NCI-H748 (cell line): Measurements from ENCODE around the gene HNF1A.
A peak's percentile ranks its signal among the peaks of the same experiment; 100 is the strongest.

Source experiments
- DNase-seq: peaks from one replicate; lab custom pipeline; 2025; ENCODE audit not compliant: unreplicated experiment; lab: John Stamatoyannopoulos, UW

HNF1A gene

DNA sequence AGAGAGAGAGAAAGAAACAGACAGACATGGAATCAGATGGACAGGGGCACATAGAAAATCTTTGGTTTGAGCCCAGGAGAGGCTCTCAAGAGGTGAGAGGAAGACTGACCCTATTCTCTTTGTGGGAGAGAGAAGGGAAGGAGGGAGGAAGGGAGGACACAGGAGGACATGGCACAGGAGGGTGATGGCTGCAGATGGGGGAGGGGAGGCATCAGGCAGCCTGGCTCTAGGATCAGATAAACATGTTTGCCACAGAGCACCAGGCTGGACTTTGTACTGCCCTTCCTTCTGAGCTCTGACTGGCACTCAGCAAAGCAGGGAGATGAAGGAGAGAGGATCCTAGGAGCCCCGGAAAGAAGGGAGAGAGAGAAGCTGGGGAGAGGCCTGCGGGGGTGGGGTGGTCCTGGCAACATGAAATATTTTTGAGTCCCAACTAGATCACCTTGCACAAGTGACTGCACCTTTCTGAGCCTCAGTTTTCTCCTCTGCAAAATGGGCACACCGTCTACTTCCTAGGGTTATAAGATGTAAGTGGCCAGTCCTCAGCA lies 6.1 kb downstream of the HNF1A start:
- DNase-seq: no peak

DNA sequence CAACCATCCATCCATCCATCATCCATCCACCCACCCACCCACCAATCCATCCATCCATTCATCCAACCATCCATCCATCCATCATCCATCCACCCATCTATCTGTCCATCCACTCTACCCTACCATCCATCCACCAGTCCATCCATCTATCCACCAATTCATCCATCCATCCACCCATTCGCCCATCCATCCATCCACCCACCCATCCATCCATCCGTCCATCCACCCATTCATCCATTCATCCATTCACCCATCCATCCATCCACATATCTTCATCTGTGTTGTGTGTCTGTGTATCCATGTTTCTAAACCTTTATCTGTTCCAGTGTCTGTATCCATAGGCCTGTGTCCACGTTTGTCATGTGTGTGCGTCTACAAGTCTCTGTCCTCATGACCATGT lies 9.9 kb downstream of the HNF1A start:
- DNase-seq: no peak

DNA sequence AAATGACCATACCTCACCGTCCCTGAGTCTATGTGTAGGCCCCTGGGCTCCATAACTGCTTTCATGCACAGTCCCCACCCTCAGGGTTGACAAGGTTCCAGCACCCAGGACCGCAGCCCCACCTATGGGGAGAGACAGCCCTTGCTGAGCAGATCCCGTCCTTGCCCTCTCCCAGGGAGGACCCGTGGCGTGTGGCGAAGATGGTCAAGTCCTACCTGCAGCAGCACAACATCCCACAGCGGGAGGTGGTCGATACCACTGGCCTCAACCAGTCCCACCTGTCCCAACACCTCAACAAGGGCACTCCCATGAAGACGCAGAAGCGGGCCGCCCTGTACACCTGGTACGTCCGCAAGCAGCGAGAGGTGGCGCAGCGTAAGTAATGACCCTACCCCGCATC lies 10.3 kb downstream of the HNF1A start:
- no peak for DNase-seq

DNA sequence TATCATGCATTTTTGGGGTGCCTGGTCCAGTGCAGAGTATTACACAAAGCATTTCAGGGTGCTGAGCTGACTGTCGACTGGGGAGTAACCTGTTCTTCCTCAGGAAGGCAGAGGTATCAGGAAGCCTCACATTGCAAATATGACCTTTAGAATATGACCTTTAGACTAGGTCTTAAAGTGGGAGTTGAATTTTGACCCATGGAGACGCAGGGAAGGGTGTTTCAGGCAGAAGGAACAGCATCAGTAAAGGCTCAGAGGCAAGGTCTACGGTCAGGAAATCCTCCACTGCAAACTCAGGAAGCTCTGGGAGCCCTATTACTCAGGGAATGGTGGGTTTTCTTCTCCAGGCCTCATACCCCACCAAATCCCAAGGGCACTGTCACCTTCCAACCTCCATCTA lies 11.3 kb downstream of the HNF1A start:
- DNase-seq: no peak

DNA sequence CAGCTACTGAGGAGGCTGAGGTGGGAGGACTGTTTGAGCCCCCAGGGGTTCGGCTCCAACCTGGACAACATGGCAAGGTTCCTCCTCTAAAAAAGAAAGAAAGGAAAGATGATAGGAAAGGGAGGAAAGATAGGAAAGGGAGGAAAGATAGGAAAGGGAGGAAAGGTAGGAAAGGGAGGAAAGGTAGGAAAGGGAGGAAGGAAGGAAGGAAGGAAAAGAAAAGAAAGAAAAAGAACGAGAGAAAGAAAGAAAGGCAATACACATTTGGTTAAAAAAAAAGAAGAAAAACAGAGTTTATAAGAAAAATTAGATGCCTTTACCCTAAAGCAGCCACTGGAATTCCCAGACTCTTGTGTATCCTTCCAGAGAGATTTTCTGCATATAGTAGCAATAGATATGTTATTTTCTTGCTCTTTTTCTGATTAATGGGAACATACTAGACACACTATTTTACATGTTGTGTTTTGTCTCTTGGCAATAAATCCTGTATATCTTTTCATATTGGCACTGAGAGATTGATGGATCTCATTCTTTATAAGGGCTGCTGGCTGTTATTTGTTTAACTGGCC lies 12.2 kb downstream of the HNF1A start:
- no peak for DNase-seq

DNA sequence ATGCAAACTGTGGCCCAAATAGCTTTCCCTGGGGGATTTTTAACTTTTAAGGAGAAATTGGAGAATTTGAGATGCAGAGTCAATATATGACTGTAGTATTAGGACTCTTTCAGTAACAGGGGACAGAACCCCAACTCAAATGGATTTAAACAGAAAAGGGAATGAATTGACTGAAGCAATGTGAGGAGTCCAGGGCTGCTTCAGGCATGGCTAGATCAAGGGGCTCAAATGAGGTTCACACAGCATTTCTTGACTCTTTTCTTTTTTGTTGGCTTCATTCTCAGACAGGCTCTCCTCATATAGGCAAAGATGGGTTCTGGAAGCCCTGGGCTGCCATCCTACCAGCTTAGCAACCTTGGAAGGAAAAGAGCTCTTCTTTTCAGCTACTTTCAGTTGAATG lies 13.6 kb downstream of the HNF1A start:
- DNase-seq: no peak

DNA sequence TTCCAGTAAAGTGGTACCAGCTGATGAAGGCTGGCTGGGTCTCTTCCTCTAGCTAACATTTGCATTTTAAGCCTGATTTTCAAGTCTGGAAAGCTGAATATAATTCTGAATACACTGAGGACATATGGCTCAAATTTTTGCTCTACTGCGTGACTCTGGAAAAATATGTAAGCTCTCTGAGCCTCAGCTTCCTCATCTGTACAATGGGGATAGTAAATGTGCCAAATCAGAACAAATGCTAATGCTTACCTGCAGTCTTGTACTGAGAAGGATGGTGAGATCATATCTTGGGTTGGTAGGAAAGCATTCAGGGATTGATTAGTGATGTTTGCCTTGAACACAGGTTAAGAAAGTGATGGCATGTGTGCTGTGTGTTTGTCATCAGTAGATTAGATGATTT lies 14.6 kb downstream of the HNF1A start:
- no peak for DNase-seq

DNA sequence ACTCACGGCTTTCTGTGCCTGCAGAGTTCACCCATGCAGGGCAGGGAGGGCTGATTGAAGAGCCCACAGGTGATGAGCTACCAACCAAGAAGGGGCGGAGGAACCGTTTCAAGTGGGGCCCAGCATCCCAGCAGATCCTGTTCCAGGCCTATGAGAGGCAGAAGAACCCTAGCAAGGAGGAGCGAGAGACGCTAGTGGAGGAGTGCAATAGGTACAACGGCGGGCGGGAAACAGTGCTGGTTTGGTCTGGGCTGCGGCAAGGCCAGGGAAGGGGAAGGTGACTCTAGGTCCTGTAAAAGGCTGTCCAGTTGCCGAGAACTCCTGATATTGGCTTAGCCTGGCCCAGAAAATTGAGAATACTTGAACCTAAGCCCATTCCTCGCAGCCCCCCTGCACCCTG lies 15.2 kb downstream of the HNF1A start:
- DNase-seq: no peak

DNA sequence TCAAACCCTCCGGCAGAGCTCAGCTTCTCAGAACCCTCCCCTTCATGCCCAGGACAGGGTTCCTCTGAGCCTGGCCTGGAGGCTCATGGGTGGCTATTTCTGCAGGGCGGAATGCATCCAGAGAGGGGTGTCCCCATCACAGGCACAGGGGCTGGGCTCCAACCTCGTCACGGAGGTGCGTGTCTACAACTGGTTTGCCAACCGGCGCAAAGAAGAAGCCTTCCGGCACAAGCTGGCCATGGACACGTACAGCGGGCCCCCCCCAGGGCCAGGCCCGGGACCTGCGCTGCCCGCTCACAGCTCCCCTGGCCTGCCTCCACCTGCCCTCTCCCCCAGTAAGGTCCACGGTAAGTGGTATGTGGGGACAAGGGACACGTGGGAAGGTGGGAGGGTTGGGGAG lies 15.7 kb downstream of the HNF1A start:
- no peak for DNase-seq

DNA sequence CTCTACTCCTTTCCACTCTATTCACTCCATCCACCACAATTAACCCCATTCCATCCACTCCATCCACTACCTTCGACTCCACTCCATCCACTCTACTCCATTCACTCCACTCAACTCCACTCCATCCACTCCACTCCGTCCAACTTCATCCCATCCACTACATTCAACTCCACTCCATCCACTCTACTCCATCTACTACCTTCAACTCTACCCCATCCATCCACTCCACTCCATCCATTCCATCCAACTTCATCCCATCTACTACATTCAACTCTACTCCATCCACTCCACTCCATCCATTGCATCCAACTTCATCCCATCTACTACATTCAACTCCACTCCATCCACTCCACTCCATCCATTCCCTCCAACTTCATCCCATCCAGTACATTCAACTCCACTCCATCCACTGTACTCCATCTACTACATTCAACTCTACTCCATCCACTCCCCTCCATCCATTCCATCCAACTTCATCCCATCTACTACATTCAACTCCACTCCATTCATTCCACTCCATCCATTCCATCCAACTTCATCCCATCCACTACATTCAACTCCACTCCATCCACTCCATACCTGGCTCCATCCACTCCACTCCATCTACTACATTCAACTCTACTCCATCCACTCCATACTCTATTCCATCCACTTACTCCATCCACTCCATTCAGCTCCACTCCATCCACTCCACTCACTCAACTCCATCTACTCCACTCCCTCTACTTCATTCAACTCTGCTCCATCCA lies 16.4 kb downstream of the HNF1A start:
- DNase-seq: no peak

DNA sequence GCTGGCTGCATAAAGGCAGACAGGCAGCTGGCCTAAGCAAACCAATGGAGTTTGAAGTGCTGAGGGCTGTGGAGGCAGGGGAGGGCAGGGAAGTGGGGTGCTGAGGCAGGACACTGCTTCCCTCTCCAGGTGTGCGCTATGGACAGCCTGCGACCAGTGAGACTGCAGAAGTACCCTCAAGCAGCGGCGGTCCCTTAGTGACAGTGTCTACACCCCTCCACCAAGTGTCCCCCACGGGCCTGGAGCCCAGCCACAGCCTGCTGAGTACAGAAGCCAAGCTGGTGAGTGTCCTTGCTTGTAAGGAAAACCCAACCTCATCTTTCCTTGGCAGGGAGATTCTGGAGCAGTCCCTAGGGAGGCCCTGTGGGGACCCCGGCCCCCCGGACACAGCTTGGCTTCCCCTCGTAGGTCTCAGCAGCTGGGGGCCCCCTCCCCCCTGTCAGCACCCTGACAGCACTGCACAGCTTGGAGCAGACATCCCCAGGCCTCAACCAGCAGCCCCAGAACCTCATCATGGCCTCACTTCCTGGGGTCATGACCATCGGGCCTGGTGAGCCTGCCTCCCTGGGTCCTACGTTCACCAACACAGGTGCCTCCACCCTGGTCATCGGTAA lies 17.9 kb downstream of the HNF1A start:
- DNase-seq: no peak

DNA sequence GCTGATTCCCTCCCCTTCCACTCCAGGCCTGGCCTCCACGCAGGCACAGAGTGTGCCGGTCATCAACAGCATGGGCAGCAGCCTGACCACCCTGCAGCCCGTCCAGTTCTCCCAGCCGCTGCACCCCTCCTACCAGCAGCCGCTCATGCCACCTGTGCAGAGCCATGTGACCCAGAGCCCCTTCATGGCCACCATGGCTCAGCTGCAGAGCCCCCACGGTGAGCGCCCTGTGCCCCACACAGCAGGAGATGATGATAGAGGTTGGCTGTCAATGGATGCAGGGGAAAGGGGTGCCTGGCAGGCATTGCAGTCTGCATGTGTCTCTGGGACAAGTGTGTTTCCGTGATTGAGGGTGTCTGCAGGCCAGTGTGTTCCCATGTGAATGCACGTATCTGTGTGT lies 19.1 kb downstream of the HNF1A start:
- no peak for DNase-seq

DNA sequence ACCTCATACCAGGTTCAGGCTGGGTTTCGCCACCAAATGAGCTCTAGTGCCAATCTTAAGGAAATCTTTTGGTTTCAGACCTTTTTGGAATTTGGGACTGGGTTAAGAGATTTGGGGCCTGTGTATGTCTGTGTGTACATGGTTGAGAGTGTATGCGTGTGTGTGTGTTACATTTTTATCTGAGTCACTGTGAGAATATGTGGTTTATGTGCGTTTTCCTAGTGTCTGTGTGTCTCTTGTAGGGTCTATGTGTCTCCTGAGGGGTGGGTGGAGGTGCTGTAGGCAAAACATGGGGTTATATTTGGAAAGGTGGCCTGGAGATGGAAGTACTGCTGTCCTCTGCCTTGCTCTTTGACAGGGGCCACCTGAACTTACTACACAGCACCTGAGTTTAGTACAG lies 20.1 kb downstream of the HNF1A start:
- DNase-seq: no peak

DNA sequence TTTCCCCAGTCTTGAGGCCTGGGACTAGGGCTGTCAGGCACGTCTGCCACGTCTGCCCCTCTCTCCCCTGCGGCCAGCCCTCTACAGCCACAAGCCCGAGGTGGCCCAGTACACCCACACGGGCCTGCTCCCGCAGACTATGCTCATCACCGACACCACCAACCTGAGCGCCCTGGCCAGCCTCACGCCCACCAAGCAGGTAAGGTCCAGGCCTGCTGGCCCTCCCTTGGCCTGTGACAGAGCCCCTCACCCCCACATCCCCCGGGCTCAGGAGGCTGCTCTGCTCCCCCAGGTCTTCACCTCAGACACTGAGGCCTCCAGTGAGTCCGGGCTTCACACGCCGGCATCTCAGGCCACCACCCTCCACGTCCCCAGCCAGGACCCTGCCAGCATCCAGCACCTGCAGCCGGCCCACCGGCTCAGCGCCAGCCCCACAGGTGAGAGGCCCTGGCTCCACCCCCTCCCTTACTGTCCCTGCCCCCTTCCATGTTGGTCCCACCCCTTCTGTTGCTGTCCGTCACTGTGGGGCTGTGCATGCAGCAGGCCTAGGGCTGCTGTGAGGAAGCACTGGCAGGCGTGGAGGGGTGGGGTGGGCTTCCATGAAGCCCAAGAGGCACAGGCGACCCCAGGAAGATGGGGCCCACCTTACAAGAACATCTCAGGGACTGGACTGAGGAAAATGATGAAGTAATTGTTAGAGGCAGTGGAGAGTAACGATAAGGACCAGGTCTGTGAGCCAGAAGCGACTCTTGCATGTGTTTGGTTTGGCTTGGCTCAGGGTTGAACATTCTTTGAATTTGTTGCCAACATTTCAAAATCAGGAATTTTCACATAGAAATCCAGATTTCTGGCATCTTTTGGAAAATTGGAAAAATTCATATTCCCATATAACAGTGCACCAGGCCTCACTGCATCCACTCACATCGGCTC lies 21.1 kb downstream of the HNF1A start:
- no peak for DNase-seq

DNA sequence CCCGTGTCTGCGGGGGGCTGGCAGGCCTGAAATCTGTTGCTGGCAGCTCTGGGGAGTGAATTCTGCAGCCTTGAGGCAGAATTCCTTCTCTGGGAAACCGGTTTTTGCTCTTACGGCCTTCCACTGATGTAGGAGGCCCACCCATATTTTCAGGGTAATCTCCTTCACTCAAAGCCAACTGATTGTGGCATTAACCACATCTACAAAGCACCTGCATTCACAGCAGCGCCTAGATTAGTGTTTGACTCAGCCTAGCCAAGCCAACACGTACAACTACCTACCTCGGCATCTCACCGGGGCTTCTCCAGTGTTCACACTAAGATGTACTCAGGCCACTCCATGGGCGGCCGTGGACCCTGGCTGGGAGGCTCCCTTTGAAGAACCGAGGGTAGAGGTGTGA lies 22.2 kb downstream of the HNF1A start:
- DNase-seq: no peak

DNA sequence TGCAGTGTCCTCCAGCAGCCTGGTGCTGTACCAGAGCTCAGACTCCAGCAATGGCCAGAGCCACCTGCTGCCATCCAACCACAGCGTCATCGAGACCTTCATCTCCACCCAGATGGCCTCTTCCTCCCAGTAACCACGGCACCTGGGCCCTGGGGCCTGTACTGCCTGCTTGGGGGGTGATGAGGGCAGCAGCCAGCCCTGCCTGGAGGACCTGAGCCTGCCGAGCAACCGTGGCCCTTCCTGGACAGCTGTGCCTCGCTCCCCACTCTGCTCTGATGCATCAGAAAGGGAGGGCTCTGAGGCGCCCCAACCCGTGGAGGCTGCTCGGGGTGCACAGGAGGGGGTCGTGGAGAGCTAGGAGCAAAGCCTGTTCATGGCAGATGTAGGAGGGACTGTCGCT lies 22.7 kb downstream of the HNF1A start:
- DNase-seq: no peak

DNA sequence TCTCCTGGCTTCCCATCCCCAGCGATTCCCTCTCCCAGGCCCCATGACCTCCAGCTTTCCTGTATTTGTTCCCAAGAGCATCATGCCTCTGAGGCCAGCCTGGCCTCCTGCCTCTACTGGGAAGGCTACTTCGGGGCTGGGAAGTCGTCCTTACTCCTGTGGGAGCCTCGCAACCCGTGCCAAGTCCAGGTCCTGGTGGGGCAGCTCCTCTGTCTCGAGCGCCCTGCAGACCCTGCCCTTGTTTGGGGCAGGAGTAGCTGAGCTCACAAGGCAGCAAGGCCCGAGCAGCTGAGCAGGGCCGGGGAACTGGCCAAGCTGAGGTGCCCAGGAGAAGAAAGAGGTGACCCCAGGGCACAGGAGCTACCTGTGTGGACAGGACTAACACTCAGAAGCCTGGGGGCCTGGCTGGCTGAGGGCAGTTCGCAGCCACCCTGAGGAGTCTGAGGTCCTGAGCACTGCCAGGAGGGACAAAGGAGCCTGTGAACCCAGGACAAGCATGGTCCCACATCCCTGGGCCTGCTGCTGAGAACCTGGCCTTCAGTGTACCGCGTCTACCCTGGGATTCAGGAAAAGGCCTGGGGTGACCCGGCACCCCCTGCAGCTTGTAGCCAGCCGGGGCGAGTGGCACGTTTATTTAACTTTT lies 23.6 kb downstream of the HNF1A start:
- no peak for DNase-seq

DNA sequence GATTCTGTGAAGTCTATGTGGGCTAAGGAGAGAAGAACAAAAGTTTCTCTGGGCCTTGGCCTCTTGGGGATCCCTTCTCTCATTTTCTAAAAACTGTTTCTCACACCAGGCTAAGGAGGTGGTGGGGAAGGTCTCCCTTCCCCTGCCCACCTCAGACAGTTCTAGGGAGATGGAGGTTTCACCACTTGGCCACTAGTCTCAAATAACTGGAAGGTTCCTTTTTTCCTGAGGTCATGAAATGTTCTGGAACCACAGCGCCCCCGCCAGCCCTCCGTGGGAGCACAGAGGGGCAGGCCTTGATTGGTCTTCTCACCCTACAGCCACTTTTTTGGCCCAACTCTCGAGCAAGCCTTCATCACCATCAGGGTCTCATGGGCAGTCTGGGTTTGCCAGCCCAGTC lies 25.3 kb downstream of the HNF1A start:
- DNase-seq: no peak

DNA sequence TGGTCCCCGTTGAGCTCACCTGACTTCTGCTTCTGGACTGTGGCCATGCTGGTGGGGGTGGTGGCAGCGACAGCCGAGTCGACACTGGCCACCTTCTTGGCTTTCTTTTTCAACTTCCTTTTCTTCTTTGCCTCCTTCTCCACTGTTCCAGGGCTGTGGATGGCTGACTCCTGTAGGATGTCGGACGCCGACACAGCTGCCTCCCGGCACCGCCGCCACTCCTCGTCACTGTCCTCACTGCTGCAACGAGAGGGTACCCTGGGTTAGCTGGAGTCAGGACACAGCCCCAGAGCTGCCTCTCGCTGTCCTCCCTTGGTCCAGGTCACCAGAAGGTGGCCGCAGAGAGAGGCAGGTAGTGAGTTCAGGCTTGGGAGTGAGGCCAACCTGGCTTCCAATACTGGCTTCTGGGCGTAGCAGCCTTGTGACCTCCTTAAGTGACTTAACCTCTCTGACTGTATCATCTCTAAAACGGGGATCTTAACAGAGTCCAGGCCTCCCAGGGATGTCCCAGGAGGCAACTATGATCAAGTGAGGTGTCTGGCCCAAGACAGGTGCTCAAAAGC lies 26.0 kb downstream of the HNF1A start:
- no peak for DNase-seq

DNA sequence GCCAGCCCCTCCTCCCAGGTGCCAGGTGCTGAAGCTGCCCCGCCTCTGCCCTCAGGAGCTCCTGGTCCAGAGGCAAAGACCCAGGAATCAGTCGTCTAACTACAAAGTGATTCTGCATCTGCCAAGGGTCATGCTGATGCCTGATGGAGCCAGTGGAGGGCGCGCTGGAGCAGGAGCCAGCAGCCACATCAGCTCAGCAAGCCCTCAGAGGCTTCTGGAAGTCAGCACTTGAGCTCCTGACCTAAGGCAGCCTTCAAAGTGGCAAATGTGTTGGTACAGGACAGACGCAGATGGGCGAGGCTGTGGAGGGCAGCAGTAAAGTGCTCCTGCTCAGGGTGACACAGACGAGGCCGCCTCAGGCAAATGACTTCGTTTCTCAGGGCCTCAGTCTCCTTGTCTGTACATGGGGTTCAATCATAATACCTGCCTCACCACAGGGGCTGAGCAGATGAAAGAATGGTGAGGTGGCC lies 27.0 kb downstream of the HNF1A start:
- peak; percentile 68 for DNase-seq
